ENCODE data around the gene ZNF485. TPM values are rescaled to one million over a fixed set of nuclear protein-coding genes. Genes with fewer than 3 reads are reported as not detected.

ZNF485 gene
- total and polyA plus RNA-seq, 9 donors: 2.5 to 5.1 (median 3.2) TPM

GRCh38 chr10:43640603-43641002, 34.4 kb downstream of the ZNF485 start:
- Histone ChIP-seq H3K4me1 (ENCODE audit: control insufficient read depth, insufficient read depth, low read length) (no peaks in the 10 kb centered on the region), H3K4me3 (ENCODE audit: low read length) (no peak overlapping the region), H3K9me3 (replicated peaks; ENCODE audit: control insufficient read depth, low read depth, low read length) (peaks cover 48% of the 10 kb centered on the region), H3K27me3 (ENCODE audit: control insufficient read depth, insufficient read depth, low read length) (no peaks in the 10 kb centered on the region), H3K27ac (ENCODE audit: low read length) (no peak overlapping the region), H3K36me3 (ENCODE audit: control insufficient read depth, insufficient read depth, low read length) (peaks cover 22% of the 10 kb centered on the region)
- DNase-seq: no peak

- H3K27me3 ChIP-seq (ENCODE audit: control insufficient read depth, insufficient read depth, low read length): no peaks in the 10 kb centered on the region
- H3K9me3 ChIP-seq (replicated peaks; ENCODE audit: control insufficient read depth, low read depth, low read length): peaks cover 60% of the 10 kb centered on the region
- 100% methylated on average over 8 of the region's 8 CpGs for WGBS (ENCODE audit: insufficient coverage)
- H3K4me3 ChIP-seq (ENCODE audit: low read length): no peak overlapping the region
- peaks cover 32% of the 10 kb centered on the region for H3K36me3 ChIP-seq (ENCODE audit: control insufficient read depth, insufficient read depth, low read length)
- H3K27ac ChIP-seq (ENCODE audit: low read length): no peak overlapping the region
- peaks cover 8% of the 10 kb centered on the region for H3K4me1 ChIP-seq (ENCODE audit: control insufficient read depth, insufficient read depth, low read length)
- no peak for DNase-seq
Observed at GRCh38 chr10:43644252-43644651, 38.0 kb downstream of the ZNF485 start.

- no peak overlapping the region for H3K27ac ChIP-seq (ENCODE audit: low read length)
- peaks cover 32% of the 10 kb centered on the region for H3K36me3 ChIP-seq (ENCODE audit: control insufficient read depth, insufficient read depth, low read length)
- 100% methylated on average over 3 of the region's 4 CpGs for WGBS (ENCODE audit: insufficient coverage)
- H3K4me3 ChIP-seq (ENCODE audit: low read length): no peak overlapping the region
- H3K27me3 ChIP-seq (ENCODE audit: control insufficient read depth, insufficient read depth, low read length): no peaks in the 10 kb centered on the region
- no peak for DNase-seq
- peaks cover 11% of the 10 kb centered on the region for H3K4me1 ChIP-seq (ENCODE audit: control insufficient read depth, insufficient read depth, low read length)
- peaks cover 58% of the 10 kb centered on the region for H3K9me3 ChIP-seq (replicated peaks; ENCODE audit: control insufficient read depth, low read depth, low read length)
Observed at GRCh38 chr10:43645866-43646265, 39.6 kb downstream of the ZNF485 start.

- Histone ChIP-seq H3K9me3 (replicated peaks; ENCODE audit: control insufficient read depth, low read depth, low read length) (peaks cover 44% of the 10 kb centered on the region), H3K4me3 (ENCODE audit: low read length) (peak overlapping the region; percentile 69)
Observed at GRCh38 chr10:43647576-43647975, 41.3 kb downstream of the ZNF485 start.

GRCh38 chr10:43648095-43648397, 41.8 kb downstream of the ZNF485 start:
- no peaks in the 10 kb centered on the region for H3K27me3 ChIP-seq (ENCODE audit: control insufficient read depth, insufficient read depth, low read length)
- H3K4me3 ChIP-seq (ENCODE audit: low read length): peak overlapping the region; percentile 69
- peak overlapping the region; percentile 75 for H3K27ac ChIP-seq (ENCODE audit: low read length)
- peaks cover 41% of the 10 kb centered on the region for H3K9me3 ChIP-seq (replicated peaks; ENCODE audit: control insufficient read depth, low read depth, low read length)
- H3K36me3 ChIP-seq (ENCODE audit: control insufficient read depth, insufficient read depth, low read length): peaks cover 32% of the 10 kb centered on the region
- 55% methylated on average over 4 of the region's 9 CpGs for WGBS (ENCODE audit: insufficient coverage)
- DNase-seq: no peak
- peaks cover 11% of the 10 kb centered on the region for H3K4me1 ChIP-seq (ENCODE audit: control insufficient read depth, insufficient read depth, low read length)

More at GRCh38 chr10:43647576-43647975, 41.3 kb downstream of the ZNF485 start:
- DNase-seq: peak; percentile 62
- no peaks in the 10 kb centered on the region for H3K27me3 ChIP-seq (ENCODE audit: control insufficient read depth, insufficient read depth, low read length)
- H3K36me3 ChIP-seq (ENCODE audit: control insufficient read depth, insufficient read depth, low read length): peaks cover 32% of the 10 kb centered on the region
- WGBS (ENCODE audit: insufficient coverage): no CpG with 5 or more reads among the region's 6 CpGs
- H3K27ac ChIP-seq (ENCODE audit: low read length): peak overlapping the region; percentile 75
- H3K4me1 ChIP-seq (ENCODE audit: control insufficient read depth, insufficient read depth, low read length): peaks cover 11% of the 10 kb centered on the region

GRCh38 chr10:43648398-43649184, 42.4 kb downstream of the ZNF485 start, which contains the start of gene ZNF32:
Gene ZNF32 (minus strand): TSS chr10:43648881. CDS start chr10:43646133, 2,748 bp downstream.
- DNase-seq: peak; percentile 94
- WGBS (ENCODE audit: insufficient coverage): under 1% methylated on average over 90 of the region's 90 CpGs
- H3K9me3 ChIP-seq (replicated peaks; ENCODE audit: control insufficient read depth, low read depth, low read length): peaks cover 36% of the 10 kb centered on the region
- H3K36me3 ChIP-seq (ENCODE audit: control insufficient read depth, insufficient read depth, low read length): peaks cover 28% of the 10 kb centered on the region
- peaks cover 11% of the 10 kb centered on the region for H3K4me1 ChIP-seq (ENCODE audit: control insufficient read depth, insufficient read depth, low read length)
- no peaks in the 10 kb centered on the region for H3K27me3 ChIP-seq (ENCODE audit: control insufficient read depth, insufficient read depth, low read length)
- H3K4me3 ChIP-seq (ENCODE audit: low read length): peak within 1 kb of the TSS; percentile 69
- H3K27ac ChIP-seq (ENCODE audit: low read length): peak within 1 kb of the TSS; percentile 75

- peaks cover 31% of the 10 kb centered on the region for H3K9me3 ChIP-seq (replicated peaks; ENCODE audit: control insufficient read depth, low read depth, low read length)
- WGBS (ENCODE audit: insufficient coverage): 2% methylated on average over 8 of the region's 14 CpGs
- peak overlapping the region; percentile 31 for H3K27ac ChIP-seq (ENCODE audit: low read length)
- H3K36me3 ChIP-seq (ENCODE audit: control insufficient read depth, insufficient read depth, low read length): peaks cover 24% of the 10 kb centered on the region
- H3K4me1 ChIP-seq (ENCODE audit: control insufficient read depth, insufficient read depth, low read length): peaks cover 11% of the 10 kb centered on the region
- no peak for DNase-seq
- no peaks in the 10 kb centered on the region for H3K27me3 ChIP-seq (ENCODE audit: control insufficient read depth, insufficient read depth, low read length)
- H3K4me3 ChIP-seq (ENCODE audit: low read length): peak overlapping the region; percentile 69
Observed at GRCh38 chr10:43649185-43649523, 42.9 kb downstream of the ZNF485 start.

GRCh38 chr10:43653746-43654145, 47.5 kb downstream of the ZNF485 start:
- no peak for DNase-seq
- Histone ChIP-seq H3K36me3 (ENCODE audit: control insufficient read depth, insufficient read depth, low read length) (no peaks in the 10 kb centered on the region), H3K27ac (ENCODE audit: low read length) (no peak overlapping the region), H3K4me1 (ENCODE audit: control insufficient read depth, insufficient read depth, low read length) (peaks cover 7% of the 10 kb centered on the region), H3K27me3 (ENCODE audit: control insufficient read depth, insufficient read depth, low read length) (peaks cover 6% of the 10 kb centered on the region), H3K9me3 (replicated peaks; ENCODE audit: control insufficient read depth, low read depth, low read length) (no peaks in the 10 kb centered on the region), H3K4me3 (ENCODE audit: low read length) (no peak overlapping the region)
- 21% methylated on average over 2 of the region's 2 CpGs for WGBS (ENCODE audit: insufficient coverage)

- 81% methylated on average over 3 of the region's 8 CpGs for WGBS (ENCODE audit: insufficient coverage)
- DNase-seq: no peak
- no peaks in the 10 kb centered on the region for H3K36me3 ChIP-seq (ENCODE audit: control insufficient read depth, insufficient read depth, low read length)
Observed at GRCh38 chr10:43655311-43655710, 49.1 kb downstream of the ZNF485 start.

GRCh38 chr10:43658227-43658626, 52.0 kb downstream of the ZNF485 start:
- no peaks in the 10 kb centered on the region for H3K36me3 ChIP-seq (ENCODE audit: control insufficient read depth, insufficient read depth, low read length)
- no peaks in the 10 kb centered on the region for H3K4me1 ChIP-seq (ENCODE audit: control insufficient read depth, insufficient read depth, low read length)
- peaks cover 6% of the 10 kb centered on the region for H3K27me3 ChIP-seq (ENCODE audit: control insufficient read depth, insufficient read depth, low read length)
- 85% methylated on average over 7 of the region's 8 CpGs for WGBS (ENCODE audit: insufficient coverage)
- H3K27ac ChIP-seq (ENCODE audit: low read length): no peak overlapping the region
- H3K9me3 ChIP-seq (replicated peaks; ENCODE audit: control insufficient read depth, low read depth, low read length): no peaks in the 10 kb centered on the region
- no peak overlapping the region for H3K4me3 ChIP-seq (ENCODE audit: low read length)
- DNase-seq: no peak

More at GRCh38 chr10:43655311-43655710, 49.1 kb downstream of the ZNF485 start:
- H3K4me1 ChIP-seq (ENCODE audit: control insufficient read depth, insufficient read depth, low read length): no peaks in the 10 kb centered on the region
- no peaks in the 10 kb centered on the region for H3K9me3 ChIP-seq (replicated peaks; ENCODE audit: control insufficient read depth, low read depth, low read length)
- H3K4me3 ChIP-seq (ENCODE audit: low read length): no peak overlapping the region
- H3K27me3 ChIP-seq (ENCODE audit: control insufficient read depth, insufficient read depth, low read length): peaks cover 6% of the 10 kb centered on the region
- H3K27ac ChIP-seq (ENCODE audit: low read length): no peak overlapping the region

Data from muscle of leg (tissue), 11 donors.